ENCODE data around the gene GAPDH. TPM values are rescaled to one million over a fixed set of nuclear protein-coding genes. Genes with fewer than 3 reads are reported as not detected.
"Not testable (repeated sequence)": the region's sequence is repeated elsewhere in the genome, so short reads cannot be mapped to it uniquely, and the experiment has no call there.

Gene GAPDH
- 1,000 to 10,000 TPM; 1,442 to 2,828 (median 1,967) TPM for total RNA-seq

DNA sequence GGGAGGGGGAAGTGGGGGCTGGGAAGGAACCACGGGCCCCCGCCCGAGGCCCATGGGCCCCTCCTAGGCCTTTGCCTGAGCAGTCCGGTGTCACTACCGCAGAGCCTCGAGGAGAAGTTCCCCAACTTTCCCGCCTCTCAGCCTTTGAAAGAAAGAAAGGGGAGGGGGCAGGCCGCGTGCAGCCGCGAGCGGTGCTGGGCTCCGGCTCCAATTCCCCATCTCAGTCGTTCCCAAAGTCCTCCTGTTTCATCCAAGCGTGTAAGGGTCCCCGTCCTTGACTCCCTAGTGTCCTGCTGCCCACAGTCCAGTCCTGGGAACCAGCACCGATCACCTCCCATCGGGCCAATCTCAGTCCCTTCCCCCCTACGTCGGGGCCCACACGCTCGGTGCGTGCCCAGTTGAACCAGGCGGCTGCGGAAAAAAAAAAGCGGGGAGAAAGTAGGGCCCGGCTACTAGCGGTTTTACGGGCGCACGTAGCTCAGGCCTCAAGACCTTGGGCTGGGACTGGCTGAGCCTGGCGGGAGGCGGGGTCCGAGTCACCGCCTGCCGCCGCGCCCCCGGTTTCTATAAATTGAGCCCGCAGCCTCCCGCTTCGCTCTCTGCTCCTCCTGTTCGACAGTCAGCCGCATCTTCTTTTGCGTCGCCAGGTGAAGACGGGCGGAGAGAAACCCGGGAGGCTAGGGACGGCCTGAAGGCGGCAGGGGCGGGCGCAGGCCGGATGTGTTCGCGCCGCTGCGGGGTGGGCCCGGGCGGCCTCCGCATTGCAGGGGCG, at the start of gene GAPDH:
Gene GAPDH, plus strand, starts transcription at position 595 of the 772 bp plus-strand sequence. CDS start 316 bp downstream, outside the sequence.
- peak; percentile 79 to 94 (median 93) for TF ChIP-seq POLR2AphosphoS5 (IDR thresholded peaks at IDR 0.05)
- TF ChIP-seq, protein P1, sequence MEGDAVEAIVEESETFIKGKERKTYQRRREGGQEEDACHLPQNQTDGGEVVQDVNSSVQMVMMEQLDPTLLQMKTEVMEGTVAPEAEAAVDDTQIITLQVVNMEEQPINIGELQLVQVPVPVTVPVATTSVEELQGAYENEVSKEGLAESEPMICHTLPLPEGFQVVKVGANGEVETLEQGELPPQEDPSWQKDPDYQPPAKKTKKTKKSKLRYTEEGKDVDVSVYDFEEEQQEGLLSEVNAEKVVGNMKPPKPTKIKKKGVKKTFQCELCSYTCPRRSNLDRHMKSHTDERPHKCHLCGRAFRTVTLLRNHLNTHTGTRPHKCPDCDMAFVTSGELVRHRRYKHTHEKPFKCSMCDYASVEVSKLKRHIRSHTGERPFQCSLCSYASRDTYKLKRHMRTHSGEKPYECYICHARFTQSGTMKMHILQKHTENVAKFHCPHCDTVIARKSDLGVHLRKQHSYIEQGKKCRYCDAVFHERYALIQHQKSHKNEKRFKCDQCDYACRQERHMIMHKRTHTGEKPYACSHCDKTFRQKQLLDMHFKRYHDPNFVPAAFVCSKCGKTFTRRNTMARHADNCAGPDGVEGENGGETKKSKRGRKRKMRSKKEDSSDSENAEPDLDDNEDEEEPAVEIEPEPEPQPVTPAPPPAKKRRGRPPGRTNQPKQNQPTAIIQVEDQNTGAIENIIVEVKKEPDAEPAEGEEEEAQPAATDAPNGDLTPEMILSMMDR (IDR thresholded peaks at IDR 0.05), result no peak
- TF ChIP-seq POLR2A (IDR thresholded peaks at IDR 0.05), result peak; percentile 89 to 94
- no peak for TF ChIP-seq EP300 (IDR thresholded peaks at IDR 0.05)
- DNase-seq (ENCODE audit: low spot score in 2 of 2), result peak; percentile 92 to 94
- H3K27ac ChIP-seq, result peak within 1 kb of the TSS; percentile 98
- no peaks in the 10 kb centered on the region for H3K9me3 ChIP-seq
- 0% methylated on average over 21 of the region's 62 CpGs for WGBS
- H3K27me3 ChIP-seq, result no peaks in the 10 kb centered on the region
- peak within 1 kb of the TSS; percentile 96 for H3K4me3 ChIP-seq
- H3K36me3 ChIP-seq, result peaks cover 54% of the 10 kb centered on the region
- H3K4me1 ChIP-seq, result peaks cover 54% of the 10 kb centered on the region

DNA sequence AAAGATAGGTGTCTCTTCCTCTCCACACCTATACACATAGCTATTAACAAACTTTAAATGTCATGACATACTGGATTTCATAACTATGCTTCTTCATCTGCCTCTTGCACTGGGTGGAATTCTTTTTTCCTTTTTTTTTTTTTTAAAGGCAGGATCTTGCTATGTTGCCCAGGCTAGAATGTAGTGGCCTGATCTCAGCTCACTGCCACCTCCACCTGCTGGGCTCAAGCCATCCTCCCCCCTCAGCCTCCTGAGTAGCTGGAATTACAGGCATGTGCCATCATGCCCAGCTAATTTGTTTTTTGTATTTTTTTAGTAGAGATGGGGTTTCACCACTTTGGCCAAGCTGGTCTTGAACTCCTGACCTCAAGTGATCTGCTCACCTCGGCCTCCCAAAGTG, 46.1 kb upstream of the GAPDH start:
- 89% methylated on average over 1 of the region's 1 CpG for WGBS
- H3K27ac ChIP-seq, result no peak overlapping the region
- no peak for DNase-seq (ENCODE audit: low spot score in 2 of 2)
- peaks cover 9% of the 10 kb centered on the region for H3K4me1 ChIP-seq
- H3K9me3 ChIP-seq, result no peaks in the 10 kb centered on the region
- no peak overlapping the region for H3K4me3 ChIP-seq
- H3K27me3 ChIP-seq, result no peaks in the 10 kb centered on the region
- TF ChIP-seq EP300 (IDR thresholded peaks at IDR 0.05) (no peak), POLR2A (IDR thresholded peaks at IDR 0.05) (no peak), POLR2AphosphoS5 (IDR thresholded peaks at IDR 0.05) (no peak)
- TF ChIP-seq, protein P1 (IDR thresholded peaks at IDR 0.05), result no peak
- H3K36me3 ChIP-seq, result no peaks in the 10 kb centered on the region

DNA sequence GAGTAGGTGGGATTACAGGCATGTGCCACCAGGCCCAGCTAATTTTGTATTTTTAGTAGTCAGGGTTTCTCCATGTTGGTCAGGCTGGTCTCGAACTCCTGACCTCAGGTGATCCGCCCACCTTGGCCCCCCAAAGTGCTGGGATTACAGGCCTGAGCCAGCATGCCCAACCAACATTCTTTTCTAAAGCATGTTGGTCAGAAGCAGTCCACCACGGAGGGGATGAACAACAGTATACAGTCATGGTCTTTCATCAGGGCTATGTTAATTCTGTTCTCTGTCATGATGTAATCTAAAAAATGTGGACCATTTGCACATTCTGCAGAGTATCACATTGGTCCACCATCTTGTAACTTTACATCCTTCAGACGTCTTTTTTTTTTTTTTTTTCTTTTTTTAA, 44.9 kb upstream of the GAPDH start:
- Histone ChIP-seq H3K27me3 (no peaks in the 10 kb centered on the region), H3K4me1 (peaks cover 14% of the 10 kb centered on the region), H3K36me3 (no peaks in the 10 kb centered on the region), H3K27ac (no peak overlapping the region), H3K9me3 (no peaks in the 10 kb centered on the region), H3K4me3 (no peak overlapping the region)
- 61% methylated on average over 4 of the region's 4 CpGs for WGBS
- no peak for TF ChIP-seq POLR2A (IDR thresholded peaks at IDR 0.05)
- TF ChIP-seq EP300 (IDR thresholded peaks at IDR 0.05), result no peak
- no peak for TF ChIP-seq POLR2AphosphoS5 (IDR thresholded peaks at IDR 0.05)
- TF ChIP-seq, protein P1 (IDR thresholded peaks at IDR 0.05), result no peak
- no peak for DNase-seq (ENCODE audit: low spot score in 2 of 2)

DNA sequence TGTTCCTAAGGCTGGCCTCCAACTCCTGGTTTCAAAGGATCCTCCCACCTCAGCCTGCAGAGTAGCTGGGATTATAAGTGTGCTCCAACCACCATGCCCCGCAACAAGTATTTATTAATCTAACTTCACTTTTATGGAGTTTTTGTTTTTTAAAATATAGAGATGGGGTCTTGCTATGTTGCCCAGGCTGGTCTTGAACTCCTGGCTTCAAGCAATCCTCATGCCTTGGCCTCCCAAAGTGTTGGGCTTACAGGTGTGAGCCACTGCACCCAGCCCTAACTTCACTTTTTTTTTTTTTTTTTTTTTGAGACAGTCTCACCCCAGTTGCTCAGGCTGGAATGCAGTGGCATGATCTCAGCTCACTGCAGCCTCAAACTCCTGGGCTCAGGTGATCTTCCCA, 43.6 kb upstream of the GAPDH start:
- 96% methylated on average over 1 of the region's 1 CpG for WGBS

DNA sequence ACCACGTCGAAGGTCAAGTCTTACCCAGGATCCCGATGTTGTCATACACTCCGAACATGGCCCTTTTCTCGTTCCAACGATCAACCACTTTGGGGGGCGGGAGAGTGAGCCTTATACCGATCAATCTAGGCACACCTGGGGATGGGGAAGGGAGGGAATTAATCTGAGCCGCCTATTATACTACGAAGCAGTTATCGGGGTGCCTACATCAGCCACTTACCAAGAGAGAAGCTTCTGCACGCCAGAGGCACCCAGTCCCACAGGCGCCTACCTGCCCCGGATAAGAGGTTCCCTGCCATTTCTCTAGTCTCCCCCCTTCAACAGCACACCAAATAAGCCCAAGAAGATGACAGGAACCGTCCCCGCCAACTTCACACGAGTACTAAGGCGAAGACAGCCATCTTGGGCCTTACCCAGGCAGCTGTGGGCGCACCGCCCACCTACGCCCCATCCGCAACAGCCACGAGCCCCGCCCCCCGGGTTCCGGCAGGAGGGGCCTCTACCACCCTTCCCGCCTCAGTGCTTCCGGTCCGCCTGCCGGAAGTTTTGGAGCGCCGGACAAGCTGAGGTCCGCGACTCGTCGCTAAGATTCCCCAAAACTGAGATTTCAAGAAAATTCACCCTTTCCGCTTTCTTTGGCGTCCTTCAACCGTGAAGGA, 41.4 kb upstream of the GAPDH start, which contains the start of gene MRPL51:
Gene MRPL51, minus strand, starts transcription at position 425 of the 659 bp plus-strand sequence. Its CDS starts 126 bp downstream, at position 299.
- H3K4me1 ChIP-seq, result peaks cover 28% of the 10 kb centered on the region
- H3K27me3 ChIP-seq, result no peaks in the 10 kb centered on the region
- no peaks in the 10 kb centered on the region for H3K9me3 ChIP-seq
- peak within 1 kb of the TSS; percentile 96 for H3K27ac ChIP-seq
- TF ChIP-seq EP300 (IDR thresholded peaks at IDR 0.05) (no peak), POLR2AphosphoS5 (IDR thresholded peaks at IDR 0.05) (peak in 2 of 3 donors; percentile 34 to 39), POLR2A (IDR thresholded peaks at IDR 0.05) (peak in 1 of 2 donors; percentile 60)
- peak; percentile 97 for DNase-seq (ENCODE audit: low spot score in 2 of 2)
- 1% methylated on average over 37 of the region's 39 CpGs for WGBS
- peaks cover 16% of the 10 kb centered on the region for H3K36me3 ChIP-seq
- H3K4me3 ChIP-seq, result peak within 1 kb of the TSS; percentile 80

More for the DNA sequence above, 43.6 kb upstream of the GAPDH start:
- not testable (repeated sequence) for H3K36me3 ChIP-seq; H3K4me3 ChIP-seq; H3K9me3 ChIP-seq; H3K27ac ChIP-seq; DNase-seq (ENCODE audit: low spot score in 2 of 2); H3K27me3 ChIP-seq
- H3K4me1 ChIP-seq, result peaks cover 26% of the 10 kb centered on the region

Measured in suprapubic skin (tissue), 4 donors.